ENCODE measurements around the gene SLC35G3. TPM values are rescaled to one million over a fixed set of nuclear protein-coding genes. Genes with fewer than 3 reads are reported as not detected.

The SLC35G3 gene
- total and polyA plus RNA-seq, 2 experiments from 2014 or later: not detected

DNA sequence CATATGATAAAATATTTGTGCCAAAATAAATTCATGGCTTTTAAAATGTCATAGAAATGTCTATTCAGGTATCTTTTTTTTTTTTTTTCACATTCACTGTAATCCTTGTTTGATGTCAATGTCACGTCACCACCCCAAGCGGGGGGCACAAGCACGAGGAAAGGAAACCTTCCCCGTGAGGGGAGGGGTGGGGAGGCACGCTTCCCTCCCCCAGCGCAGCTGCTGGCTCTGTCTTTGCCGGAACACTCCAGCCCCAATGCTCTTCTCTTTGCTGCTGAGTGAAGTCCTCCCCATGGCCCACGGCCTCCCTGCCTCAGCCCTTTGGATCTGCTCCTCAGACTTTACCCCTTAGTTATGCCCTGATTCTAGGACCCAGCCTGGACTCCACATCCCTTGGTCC is 1.5 kb downstream of the SLC35G3 start:
- Histone ChIP-seq H3K4me3 (no peak overlapping the region), H2AFZ (no peak overlapping the region), H3K4me1 (ENCODE audit: insufficient read depth) (no peaks in the 10 kb centered on the region; the same call in 1 of the 2 replicates), H4K20me1 (replicated peaks; ENCODE audit: insufficient read depth) (no peaks in the 10 kb centered on the region), H3K79me2 (replicated peaks; ENCODE audit: insufficient read depth) (no peaks in the 10 kb centered on the region), H3K27ac (ENCODE audit: low read depth) (no peak overlapping the region), H3K36me3 (ENCODE audit: insufficient read depth) (no peaks in the 10 kb centered on the region), H3K9me2 (ENCODE audit: insufficient read depth) (0 out of 2 replicates have a peak, but pooled peaks cover 5% of the 10 kb centered on the region), H3K27me3 (ENCODE audit: insufficient read depth) (no peaks in the 10 kb centered on the region), H3F3A (replicated peaks; ENCODE audit: low read depth) (no peaks in the 10 kb centered on the region), H3K4me2 (no peak overlapping the region)
- Mint-ChIP-seq H3K27me3 (ENCODE audit: insufficient read depth, low read depth, poor library complexity) (peaks cover 2% of the 10 kb centered on the region), H3K27ac (no peak overlapping the region), H3K4me1 (no peaks in the 10 kb centered on the region), H3K4me3 (no peak overlapping the region), H3K36me3 (ENCODE audit: low read depth) (peaks cover 15% of the 10 kb centered on the region; the same call in 2 of the 3 replicates), H3K9me3 (peaks cover 31% of the 10 kb centered on the region)
- DNase-seq (ENCODE audit: low spot score) (no peak), ATAC-seq (no peak)
- TF ChIP-seq STAT1 (IDR thresholded peaks at IDR 0.05; ENCODE audit: unreplicated experiment): no peak
- TF ChIP-seq ZNF331 (CRISPR knock-in tag; IDR thresholded peaks at IDR 0.05; ENCODE audit: low read depth): no peak
- TF ChIP-seq, protein P1, sequence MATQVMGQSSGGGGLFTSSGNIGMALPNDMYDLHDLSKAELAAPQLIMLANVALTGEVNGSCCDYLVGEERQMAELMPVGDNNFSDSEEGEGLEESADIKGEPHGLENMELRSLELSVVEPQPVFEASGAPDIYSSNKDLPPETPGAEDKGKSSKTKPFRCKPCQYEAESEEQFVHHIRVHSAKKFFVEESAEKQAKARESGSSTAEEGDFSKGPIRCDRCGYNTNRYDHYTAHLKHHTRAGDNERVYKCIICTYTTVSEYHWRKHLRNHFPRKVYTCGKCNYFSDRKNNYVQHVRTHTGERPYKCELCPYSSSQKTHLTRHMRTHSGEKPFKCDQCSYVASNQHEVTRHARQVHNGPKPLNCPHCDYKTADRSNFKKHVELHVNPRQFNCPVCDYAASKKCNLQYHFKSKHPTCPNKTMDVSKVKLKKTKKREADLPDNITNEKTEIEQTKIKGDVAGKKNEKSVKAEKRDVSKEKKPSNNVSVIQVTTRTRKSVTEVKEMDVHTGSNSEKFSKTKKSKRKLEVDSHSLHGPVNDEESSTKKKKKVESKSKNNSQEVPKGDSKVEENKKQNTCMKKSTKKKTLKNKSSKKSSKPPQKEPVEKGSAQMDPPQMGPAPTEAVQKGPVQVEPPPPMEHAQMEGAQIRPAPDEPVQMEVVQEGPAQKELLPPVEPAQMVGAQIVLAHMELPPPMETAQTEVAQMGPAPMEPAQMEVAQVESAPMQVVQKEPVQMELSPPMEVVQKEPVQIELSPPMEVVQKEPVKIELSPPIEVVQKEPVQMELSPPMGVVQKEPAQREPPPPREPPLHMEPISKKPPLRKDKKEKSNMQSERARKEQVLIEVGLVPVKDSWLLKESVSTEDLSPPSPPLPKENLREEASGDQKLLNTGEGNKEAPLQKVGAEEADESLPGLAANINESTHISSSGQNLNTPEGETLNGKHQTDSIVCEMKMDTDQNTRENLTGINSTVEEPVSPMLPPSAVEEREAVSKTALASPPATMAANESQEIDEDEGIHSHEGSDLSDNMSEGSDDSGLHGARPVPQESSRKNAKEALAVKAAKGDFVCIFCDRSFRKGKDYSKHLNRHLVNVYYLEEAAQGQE (IDR thresholded peaks at IDR 0.05; ENCODE audit: unreplicated experiment): no peak
- TF ChIP-seq EZH2phosphoT487 (IDR thresholded peaks at IDR 0.05; ENCODE audit: unreplicated experiment): no peak
- TF ChIP-seq, protein P2, sequence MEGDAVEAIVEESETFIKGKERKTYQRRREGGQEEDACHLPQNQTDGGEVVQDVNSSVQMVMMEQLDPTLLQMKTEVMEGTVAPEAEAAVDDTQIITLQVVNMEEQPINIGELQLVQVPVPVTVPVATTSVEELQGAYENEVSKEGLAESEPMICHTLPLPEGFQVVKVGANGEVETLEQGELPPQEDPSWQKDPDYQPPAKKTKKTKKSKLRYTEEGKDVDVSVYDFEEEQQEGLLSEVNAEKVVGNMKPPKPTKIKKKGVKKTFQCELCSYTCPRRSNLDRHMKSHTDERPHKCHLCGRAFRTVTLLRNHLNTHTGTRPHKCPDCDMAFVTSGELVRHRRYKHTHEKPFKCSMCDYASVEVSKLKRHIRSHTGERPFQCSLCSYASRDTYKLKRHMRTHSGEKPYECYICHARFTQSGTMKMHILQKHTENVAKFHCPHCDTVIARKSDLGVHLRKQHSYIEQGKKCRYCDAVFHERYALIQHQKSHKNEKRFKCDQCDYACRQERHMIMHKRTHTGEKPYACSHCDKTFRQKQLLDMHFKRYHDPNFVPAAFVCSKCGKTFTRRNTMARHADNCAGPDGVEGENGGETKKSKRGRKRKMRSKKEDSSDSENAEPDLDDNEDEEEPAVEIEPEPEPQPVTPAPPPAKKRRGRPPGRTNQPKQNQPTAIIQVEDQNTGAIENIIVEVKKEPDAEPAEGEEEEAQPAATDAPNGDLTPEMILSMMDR (conservative IDR thresholded peaks at IDR 0.05; ENCODE audit: low read depth in 2 of 2): no peak
- TF ChIP-seq, protein P3, sequence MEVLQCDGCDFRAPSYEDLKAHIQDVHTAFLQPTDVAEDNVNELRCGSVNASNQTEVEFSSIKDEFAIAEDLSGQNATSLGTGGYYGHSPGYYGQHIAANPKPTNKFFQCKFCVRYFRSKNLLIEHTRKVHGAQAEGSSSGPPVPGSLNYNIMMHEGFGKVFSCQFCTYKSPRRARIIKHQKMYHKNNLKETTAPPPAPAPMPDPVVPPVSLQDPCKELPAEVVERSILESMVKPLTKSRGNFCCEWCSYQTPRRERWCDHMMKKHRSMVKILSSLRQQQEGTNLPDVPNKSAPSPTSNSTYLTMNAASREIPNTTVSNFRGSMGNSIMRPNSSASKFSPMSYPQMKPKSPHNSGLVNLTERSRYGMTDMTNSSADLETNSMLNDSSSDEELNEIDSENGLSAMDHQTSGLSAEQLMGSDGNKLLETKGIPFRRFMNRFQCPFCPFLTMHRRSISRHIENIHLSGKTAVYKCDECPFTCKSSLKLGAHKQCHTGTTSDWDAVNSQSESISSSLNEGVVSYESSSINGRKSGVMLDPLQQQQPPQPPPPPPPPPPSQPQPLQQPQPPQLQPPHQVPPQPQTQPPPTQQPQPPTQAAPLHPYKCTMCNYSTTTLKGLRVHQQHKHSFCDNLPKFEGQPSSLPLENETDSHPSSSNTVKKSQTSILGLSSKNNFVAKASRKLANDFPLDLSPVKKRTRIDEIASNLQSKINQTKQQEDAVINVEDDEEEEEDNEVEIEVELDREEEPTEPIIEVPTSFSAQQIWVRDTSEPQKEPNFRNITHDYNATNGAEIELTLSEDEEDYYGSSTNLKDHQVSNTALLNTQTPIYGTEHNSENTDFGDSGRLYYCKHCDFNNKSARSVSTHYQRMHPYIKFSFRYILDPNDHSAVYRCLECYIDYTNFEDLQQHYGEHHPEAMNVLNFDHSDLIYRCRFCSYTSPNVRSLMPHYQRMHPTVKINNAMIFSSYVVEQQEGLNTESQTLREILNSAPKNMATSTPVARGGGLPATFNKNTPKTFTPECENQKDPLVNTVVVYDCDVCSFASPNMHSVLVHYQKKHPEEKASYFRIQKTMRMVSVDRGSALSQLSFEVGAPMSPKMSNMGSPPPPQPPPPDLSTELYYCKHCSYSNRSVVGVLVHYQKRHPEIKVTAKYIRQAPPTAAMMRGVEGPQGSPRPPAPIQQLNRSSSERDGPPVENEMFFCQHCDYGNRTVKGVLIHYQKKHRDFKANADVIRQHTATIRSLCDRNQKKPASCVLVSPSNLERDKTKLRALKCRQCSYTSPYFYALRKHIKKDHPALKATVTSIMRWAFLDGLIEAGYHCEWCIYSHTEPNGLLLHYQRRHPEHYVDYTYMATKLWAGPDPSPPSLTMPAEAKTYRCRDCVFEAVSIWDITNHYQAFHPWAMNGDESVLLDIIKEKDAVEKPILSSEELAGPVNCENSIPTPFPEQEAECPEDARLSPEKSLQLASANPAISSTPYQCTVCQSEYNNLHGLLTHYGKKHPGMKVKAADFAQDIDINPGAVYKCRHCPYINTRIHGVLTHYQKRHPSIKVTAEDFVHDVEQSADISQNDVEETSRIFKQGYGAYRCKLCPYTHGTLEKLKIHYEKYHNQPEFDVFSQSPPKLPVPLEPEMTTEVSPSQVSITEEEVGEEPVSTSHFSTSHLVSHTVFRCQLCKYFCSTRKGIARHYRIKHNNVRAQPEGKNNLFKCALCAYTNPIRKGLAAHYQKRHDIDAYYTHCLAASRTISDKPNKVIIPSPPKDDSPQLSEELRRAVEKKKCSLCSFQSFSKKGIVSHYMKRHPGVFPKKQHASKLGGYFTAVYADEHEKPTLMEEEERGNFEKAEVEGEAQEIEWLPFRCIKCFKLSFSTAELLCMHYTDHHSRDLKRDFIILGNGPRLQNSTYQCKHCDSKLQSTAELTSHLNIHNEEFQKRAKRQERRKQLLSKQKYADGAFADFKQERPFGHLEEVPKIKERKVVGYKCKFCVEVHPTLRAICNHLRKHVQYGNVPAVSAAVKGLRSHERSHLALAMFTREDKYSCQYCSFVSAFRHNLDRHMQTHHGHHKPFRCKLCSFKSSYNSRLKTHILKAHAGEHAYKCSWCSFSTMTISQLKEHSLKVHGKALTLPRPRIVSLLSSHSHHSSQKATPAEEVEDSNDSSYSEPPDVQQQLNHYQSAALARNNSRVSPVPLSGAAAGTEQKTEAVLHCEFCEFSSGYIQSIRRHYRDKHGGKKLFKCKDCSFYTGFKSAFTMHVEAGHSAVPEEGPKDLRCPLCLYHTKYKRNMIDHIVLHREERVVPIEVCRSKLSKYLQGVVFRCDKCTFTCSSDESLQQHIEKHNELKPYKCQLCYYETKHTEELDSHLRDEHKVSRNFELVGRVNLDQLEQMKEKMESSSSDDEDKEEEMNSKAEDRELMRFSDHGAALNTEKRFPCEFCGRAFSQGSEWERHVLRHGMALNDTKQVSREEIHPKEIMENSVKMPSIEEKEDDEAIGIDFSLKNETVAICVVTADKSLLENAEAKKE (CRISPR knock-in tag; IDR thresholded peaks at IDR 0.05): no peak
- TF ChIP-seq EZH2 (IDR thresholded peaks at IDR 0.05; ENCODE audit: low read depth, unreplicated experiment): no peak
- TF ChIP-seq CREB1 (CRISPR knock-in tag; IDR thresholded peaks at IDR 0.05; ENCODE audit: low read depth): no peak
- no peak for TF ChIP-seq POLR2AphosphoS5 (IDR thresholded peaks at IDR 0.05; ENCODE audit: low read depth)
- no peak for TF ChIP-seq ZNF114 (CRISPR knock-in tag; IDR thresholded peaks at IDR 0.05)
- no peak for TF ChIP-seq JUNB (IDR thresholded peaks at IDR 0.05; ENCODE audit: unreplicated experiment)
- no peak for TF ChIP-seq NANOG (IDR thresholded peaks at IDR 0.05; ENCODE audit: borderline replicate concordance)
- TF ChIP-seq, protein P4, sequence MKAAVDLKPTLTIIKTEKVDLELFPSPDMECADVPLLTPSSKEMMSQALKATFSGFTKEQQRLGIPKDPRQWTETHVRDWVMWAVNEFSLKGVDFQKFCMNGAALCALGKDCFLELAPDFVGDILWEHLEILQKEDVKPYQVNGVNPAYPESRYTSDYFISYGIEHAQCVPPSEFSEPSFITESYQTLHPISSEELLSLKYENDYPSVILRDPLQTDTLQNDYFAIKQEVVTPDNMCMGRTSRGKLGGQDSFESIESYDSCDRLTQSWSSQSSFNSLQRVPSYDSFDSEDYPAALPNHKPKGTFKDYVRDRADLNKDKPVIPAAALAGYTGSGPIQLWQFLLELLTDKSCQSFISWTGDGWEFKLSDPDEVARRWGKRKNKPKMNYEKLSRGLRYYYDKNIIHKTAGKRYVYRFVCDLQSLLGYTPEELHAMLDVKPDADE (IDR thresholded peaks at IDR 0.05): no peak
